Endometrial microvascular endothelial cells (primary cell): ENCODE measurements around the gene RASGRP4. TPM values are rescaled to one million over a fixed set of nuclear protein-coding genes. Genes with fewer than 3 reads are reported as not detected.
"Not testable (repeated sequence)": the region's sequence is repeated elsewhere in the genome, so short reads cannot be mapped to it uniquely, and the experiment has no call there.

ENCODE experiments used
- in situ Hi-C: cut with HindIII; loops from 2 replicates; pipeline ENCODE4 v1.10.0; 2017; ENCODE audit warnings: low sequenced_read_pairs, low pct_unique_long_range_greater_than_20kb; ENCODE audit errors: inconsistent ontology term
- total RNA-seq: library from RNA; depleted of rRNA; stranded (reverse); fragments of >200 nt; gene quantifications from one replicate; pipeline ENCODE4 v1.2.3, GENCODE V29; 2015; ENCODE audit errors: inconsistent ontology term

Gene RASGRP4
- total RNA-seq: not detected

- in situ Hi-C loops: no loop called here
Observed at GRCh38 chr19:38425810-38426466, at the start of gene RASGRP4. Gene RASGRP4, minus strand, starts transcription at chr19:38426219. Its CDS starts 128 bp downstream, at chr19:38426091.

GRCh38 chr19:38475176-38475575 is 49.2 kb upstream of the RASGRP4 start:
- in situ Hi-C loops: no loop called here

- in situ Hi-C loops: no loop called here
Observed at GRCh38 chr19:38473201-38473600, 47.2 kb upstream of the RASGRP4 start.

- in situ Hi-C loops: not testable (repeated sequence)
Observed at GRCh38 chr19:38472725-38473124, 46.7 kb upstream of the RASGRP4 start.

GRCh38 chr19:38470788-38471480 is 44.9 kb upstream of the RASGRP4 start:
- in situ Hi-C loops: no loop called here

GRCh38 chr19:38469151-38469550 is 43.1 kb upstream of the RASGRP4 start:
- in situ Hi-C loops: no loop called here

GRCh38 chr19:38467541-38468525 is 41.8 kb upstream of the RASGRP4 start:
- in situ Hi-C loops: no loop called here

- in situ Hi-C loops: no loop called here
Observed at GRCh38 chr19:38466050-38466449, 40.0 kb upstream of the RASGRP4 start.

GRCh38 chr19:38464421-38465082 is 38.5 kb upstream of the RASGRP4 start:
- in situ Hi-C loops: no loop called here

- in situ Hi-C loops: no loop called here
Observed at GRCh38 chr19:38463365-38463764, 37.3 kb upstream of the RASGRP4 start.

GRCh38 chr19:38458991-38459390 is 33.0 kb upstream of the RASGRP4 start:
- in situ Hi-C loops: no loop called here

GRCh38 chr19:38457690-38458405 is 31.8 kb upstream of the RASGRP4 start:
- in situ Hi-C loops: no loop called here

- in situ Hi-C loops: no loop called here
Observed at GRCh38 chr19:38457202-38457601, 31.2 kb upstream of the RASGRP4 start.

- in situ Hi-C loops: no loop called here
Observed at GRCh38 chr19:38455031-38455430, 29.0 kb upstream of the RASGRP4 start.

- in situ Hi-C loops: no loop called here
Observed at GRCh38 chr19:38453596-38453995, 27.6 kb upstream of the RASGRP4 start.

- in situ Hi-C loops: no loop called here
Observed at GRCh38 chr19:38452430-38453366, 26.7 kb upstream of the RASGRP4 start.

GRCh38 chr19:38451629-38452028 is 25.6 kb upstream of the RASGRP4 start:
- in situ Hi-C loops: no loop called here
